HepG2 (cell line): ENCODE results near the gene DDAH2. TPM values are rescaled to one million over a fixed set of nuclear protein-coding genes. Genes with fewer than 3 reads are reported as not detected.

Experiments used
- BRD4 ChIP-seq: sonication (generic); formaldehyde crosslinking; IDR thresholded peaks from 2 replicates; pipeline ENCODE4 v1.4.0; 2020; ENCODE audit warnings: missing genetic modification reagents
- MBNL3 ChIP-seq: fragments of 250-450 bp; sonication (Bioruptor Pico); conservative IDR thresholded peaks from 2 replicates; pipeline ENCODE4 v1.8.0; 2022; ENCODE audit warnings: mild to moderate bottlenecking, inconsistent platforms
- TOPORS ChIP-seq: sonication (generic); formaldehyde crosslinking; IDR thresholded peaks from 2 replicates; pipeline ENCODE4 v1.8.0; 2023; ENCODE audit warnings: mild to moderate bottlenecking, missing genetic modification reagents
- ZBTB26 ChIP-seq: IDR thresholded peaks from 2 replicates; pipeline ENCODE4 v1.6.1; 2016; ENCODE audit warnings: missing compliant biosample characterization, missing genetic modification reagents, borderline replicate concordance
- ZBTB39 ChIP-seq: sonication (generic); formaldehyde crosslinking; IDR thresholded peaks from 2 replicates; pipeline ENCODE4 v1.5.0; 2020; ENCODE audit warnings: missing genetic modification reagents
- ZNF766 ChIP-seq: sonication (generic); formaldehyde crosslinking; IDR thresholded peaks from 2 replicates; pipeline ENCODE4 v1.5.0; 2020; ENCODE audit warnings: missing genetic modification reagents, borderline replicate concordance
- ZSCAN25 ChIP-seq: sonication (generic); formaldehyde crosslinking; IDR thresholded peaks from 2 replicates; pipeline ENCODE4 v1.8.0; 2022; ENCODE audit warnings: mild to moderate bottlenecking, missing genetic modification reagents
- ZXDC ChIP-seq: sonication (generic); formaldehyde crosslinking; IDR thresholded peaks from 2 replicates; pipeline ENCODE4 v1.5.0; 2020; ENCODE audit warnings: mild to moderate bottlenecking, missing genetic modification reagents
- polyA plus RNA-seq, 8 experiments: library from polyadenylated mRNA; depleted of rRNA in 3 of 8; stranded (reverse) in 7 of 8; unstranded in 1 of 8; fragments of >200 nt; fragmentation: Illumina TruSeq in 4 of 8; extraction: Trizol in 4 of 8; gene quantifications; 2 replicates each; pipeline versions ENCODE4 v1.2.1 to v1.2.3, GENCODE V29; 2011 to 2016; ENCODE audit warnings: low read depth in 4 of 8, missing spikeins in 1 of 8, mixed read lengths in 1 of 8; ENCODE audit not compliant: insufficient read depth in 1 of 8
- total RNA-seq, 5 experiments: library from RNA; depleted of rRNA; stranded (reverse); fragments of >200 nt; fragmentation: Illumina TruSeq; extraction: Trizol; gene quantifications; 2 replicates each; pipeline ENCODE4 v1.2.3, GENCODE V29; 2016; ENCODE audit warnings: low read depth in 1 of 5
- TF ChIP-seq, protein P1 (sequence below): sonication (generic); formaldehyde crosslinking; conservative IDR thresholded peaks from 2 replicates; pipeline ENCODE4 v1.8.0; 2022; ENCODE audit warnings: missing genetic modification reagents
- TF ChIP-seq, protein P2 (sequence below): sonication (generic); formaldehyde crosslinking; IDR thresholded peaks from 2 replicates; pipeline ENCODE4 v1.4.0; 2020; ENCODE audit warnings: missing genetic modification reagents, mild to moderate bottlenecking, borderline replicate concordance
- TF ChIP-seq, protein P3 (sequence below): sonication (generic); formaldehyde crosslinking; IDR thresholded peaks from 2 replicates; pipeline ENCODE4 v1.5.0; 2020; ENCODE audit warnings: missing genetic modification reagents, mild to moderate bottlenecking, borderline replicate concordance

DDAH2 gene
- total and polyA plus RNA-seq, 2 of the 13 experiments (the other 11 are each of a cell fraction or from before 2014, with no cell fraction given) = 16.4 to 21.1 TPM

DNA sequence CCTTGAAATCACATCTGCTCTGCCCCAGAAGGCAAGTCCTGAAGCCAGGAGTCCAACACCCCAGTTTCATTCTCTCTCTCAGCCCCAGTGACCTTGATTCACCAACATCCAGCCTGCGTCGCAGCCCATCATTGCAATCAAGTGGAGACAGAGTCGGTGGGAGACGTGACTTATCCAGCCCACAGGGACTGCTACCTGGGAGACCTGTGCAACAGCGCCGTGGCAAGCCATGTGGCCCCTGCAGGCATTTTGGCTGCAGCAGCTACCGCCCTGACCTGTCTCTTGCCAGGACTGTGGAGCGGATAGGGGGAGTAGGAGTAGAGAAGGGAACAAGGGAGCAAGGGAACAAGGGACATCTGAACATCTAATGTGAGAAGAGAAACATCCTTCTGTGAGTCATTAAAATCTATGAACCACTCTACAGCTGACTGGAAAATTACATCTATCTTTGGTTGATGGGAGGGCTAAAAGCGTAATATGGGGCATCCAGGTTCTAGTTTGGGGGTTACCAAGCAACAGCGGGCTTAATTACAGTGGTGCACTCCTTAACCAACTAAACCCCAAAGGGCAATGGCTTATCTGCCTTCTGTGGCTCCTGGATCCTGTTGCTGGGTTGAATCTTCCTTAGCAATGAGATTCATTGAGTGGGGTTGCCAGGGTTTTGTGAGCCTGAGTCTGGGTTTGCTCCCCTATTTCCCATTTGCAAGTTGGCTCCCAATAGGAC is 11.4 kb downstream of the DDAH2 start (continued):
- TF ChIP-seq, protein P1, sequence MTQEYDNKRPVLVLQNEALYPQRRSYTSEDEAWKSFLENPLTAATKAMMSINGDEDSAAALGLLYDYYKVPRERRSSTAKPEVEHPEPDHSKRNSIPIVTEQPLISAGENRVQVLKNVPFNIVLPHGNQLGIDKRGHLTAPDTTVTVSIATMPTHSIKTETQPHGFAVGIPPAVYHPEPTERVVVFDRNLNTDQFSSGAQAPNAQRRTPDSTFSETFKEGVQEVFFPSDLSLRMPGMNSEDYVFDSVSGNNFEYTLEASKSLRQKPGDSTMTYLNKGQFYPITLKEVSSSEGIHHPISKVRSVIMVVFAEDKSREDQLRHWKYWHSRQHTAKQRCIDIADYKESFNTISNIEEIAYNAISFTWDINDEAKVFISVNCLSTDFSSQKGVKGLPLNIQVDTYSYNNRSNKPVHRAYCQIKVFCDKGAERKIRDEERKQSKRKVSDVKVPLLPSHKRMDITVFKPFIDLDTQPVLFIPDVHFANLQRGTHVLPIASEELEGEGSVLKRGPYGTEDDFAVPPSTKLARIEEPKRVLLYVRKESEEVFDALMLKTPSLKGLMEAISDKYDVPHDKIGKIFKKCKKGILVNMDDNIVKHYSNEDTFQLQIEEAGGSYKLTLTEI (CRISPR knock-in tag) = no peak
- TF ChIP-seq ZBTB26 (CRISPR knock-in tag) (no peak), ZXDC (CRISPR knock-in tag) (no peak), ZBTB39 (no peak), ZNF766 (CRISPR knock-in tag) (no peak), MBNL3 (CRISPR knock-in tag) (no peak), ZSCAN25 (no peak), BRD4 (CRISPR knock-in tag) (no peak), TOPORS (CRISPR knock-in tag) (no peak)
- TF ChIP-seq, protein P2, sequence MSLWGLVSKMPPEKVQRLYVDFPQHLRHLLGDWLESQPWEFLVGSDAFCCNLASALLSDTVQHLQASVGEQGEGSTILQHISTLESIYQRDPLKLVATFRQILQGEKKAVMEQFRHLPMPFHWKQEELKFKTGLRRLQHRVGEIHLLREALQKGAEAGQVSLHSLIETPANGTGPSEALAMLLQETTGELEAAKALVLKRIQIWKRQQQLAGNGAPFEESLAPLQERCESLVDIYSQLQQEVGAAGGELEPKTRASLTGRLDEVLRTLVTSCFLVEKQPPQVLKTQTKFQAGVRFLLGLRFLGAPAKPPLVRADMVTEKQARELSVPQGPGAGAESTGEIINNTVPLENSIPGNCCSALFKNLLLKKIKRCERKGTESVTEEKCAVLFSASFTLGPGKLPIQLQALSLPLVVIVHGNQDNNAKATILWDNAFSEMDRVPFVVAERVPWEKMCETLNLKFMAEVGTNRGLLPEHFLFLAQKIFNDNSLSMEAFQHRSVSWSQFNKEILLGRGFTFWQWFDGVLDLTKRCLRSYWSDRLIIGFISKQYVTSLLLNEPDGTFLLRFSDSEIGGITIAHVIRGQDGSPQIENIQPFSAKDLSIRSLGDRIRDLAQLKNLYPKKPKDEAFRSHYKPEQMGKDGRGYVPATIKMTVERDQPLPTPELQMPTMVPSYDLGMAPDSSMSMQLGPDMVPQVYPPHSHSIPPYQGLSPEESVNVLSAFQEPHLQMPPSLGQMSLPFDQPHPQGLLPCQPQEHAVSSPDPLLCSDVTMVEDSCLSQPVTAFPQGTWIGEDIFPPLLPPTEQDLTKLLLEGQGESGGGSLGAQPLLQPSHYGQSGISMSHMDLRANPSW (CRISPR knock-in tag) = no peak
- TF ChIP-seq, protein P3, sequence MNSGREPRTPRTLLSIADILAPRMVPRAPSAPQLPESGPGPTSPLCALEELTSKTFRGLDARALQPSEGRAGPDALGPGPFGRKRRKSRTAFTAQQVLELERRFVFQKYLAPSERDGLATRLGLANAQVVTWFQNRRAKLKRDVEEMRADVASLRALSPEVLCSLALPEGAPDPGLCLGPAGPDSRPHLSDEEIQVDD = no peak
